ENCODE results near the gene SERPINE1. TPM values are rescaled to one million over a fixed set of nuclear protein-coding genes. Genes with fewer than 3 reads are reported as not detected.
"Not testable (repeated sequence)": the region's sequence is repeated elsewhere in the genome, so short reads cannot be mapped to it uniquely, and the experiment has no call there.

The SERPINE1 gene
- total RNA-seq = not detected

- peak; percentile 9 for DNase-seq
Measured at GRCh38 chr7:101126651-101127459, at the start of gene SERPINE1. TSS of gene SERPINE1 (plus strand) at chr7:101127104. CDS start at chr7:101128394, 1,290 bp downstream.

GRCh38 chr7:101077303-101078086 is 49.4 kb upstream of the SERPINE1 start:
- DNase-seq = peak; percentile 77

DNA sequence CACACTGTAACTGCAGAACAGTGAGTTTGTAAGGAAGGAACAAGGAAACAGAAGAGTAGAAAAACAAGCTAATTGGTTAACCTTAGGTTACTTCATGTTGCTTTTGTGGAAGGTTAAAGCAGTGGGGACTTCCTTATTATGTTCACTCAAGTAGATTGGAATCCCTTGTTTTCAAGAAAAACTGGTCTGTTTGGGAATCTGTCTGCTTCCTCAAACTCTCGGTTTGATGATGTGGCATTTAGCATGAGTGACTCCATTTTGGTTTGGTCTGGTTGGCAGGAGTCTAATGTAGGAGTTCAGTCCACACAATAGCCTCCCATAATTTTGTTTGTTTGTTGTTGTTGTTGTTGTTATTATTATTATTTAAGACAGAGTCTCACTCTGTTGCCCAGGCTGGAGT is 45.5 kb upstream of the SERPINE1 start:
- DNase-seq = no peak

DNA sequence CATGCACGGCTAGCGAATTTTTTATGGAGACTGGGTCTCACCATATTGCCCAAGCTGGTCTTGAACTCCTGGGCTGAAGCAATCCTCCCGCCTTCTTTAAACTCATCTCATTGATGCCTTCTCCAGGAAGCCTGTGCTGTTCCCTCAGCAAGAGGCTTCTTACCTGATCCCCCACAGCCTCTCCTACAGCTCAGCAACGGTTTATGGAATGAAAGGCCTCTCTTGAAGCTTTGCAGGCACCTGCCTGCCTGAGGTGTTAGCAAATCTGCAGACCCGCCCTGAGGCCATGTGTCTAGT is 42.1 kb upstream of the SERPINE1 start:
- DNase-seq = no peak

DNA sequence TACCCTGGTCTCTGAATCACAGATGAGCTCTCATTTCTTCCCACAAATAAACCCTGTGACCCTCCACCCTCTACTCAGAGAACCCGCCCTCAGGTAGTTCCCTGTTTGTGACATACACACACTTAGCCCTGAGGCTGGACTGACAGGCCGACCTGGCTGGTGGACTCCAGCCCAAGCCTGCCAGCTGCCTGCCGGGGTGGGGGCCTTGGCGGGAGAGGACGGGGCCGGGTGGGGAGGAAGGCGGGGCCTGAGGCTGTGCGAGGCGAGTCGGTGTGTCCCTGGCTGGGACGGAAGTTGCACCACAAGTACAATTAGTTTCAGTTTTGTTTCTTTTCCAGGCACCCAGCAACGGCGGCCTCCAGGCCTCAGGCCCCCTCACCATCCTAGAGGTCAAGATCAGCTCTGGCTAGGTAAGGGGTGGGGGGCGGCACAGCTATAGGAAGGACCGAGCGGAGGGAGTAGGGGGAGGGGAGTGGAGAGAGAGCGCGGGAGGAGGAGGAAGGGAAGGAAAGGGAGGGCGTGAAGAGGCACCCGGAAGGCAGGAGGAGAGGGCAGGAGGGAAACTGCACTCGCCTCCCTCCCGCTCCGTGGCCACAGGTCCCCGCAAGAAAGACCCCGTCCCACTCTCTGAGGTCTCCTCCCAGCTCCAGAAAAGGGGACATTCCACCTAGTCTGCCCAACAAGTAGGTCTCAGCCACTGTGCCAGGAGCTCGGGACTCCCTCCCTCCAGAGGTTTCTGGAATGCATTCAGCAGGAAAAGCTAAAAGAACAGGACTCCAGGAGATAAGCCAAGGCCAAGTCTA is 41.5 kb upstream of the SERPINE1 start, which contains the start of gene TRIM56:
Gene TRIM56 (plus strand): TSS at position 320 of the 803 bp plus-strand sequence. CDS start 1,832 bp downstream, outside the sequence.
- DNase-seq = peak; percentile 61

- DNase-seq = no peak
Measured at GRCh38 chr7:101087334-101088068, 39.4 kb upstream of the SERPINE1 start.

- no peak for DNase-seq
Measured at GRCh38 chr7:101088069-101088425, 38.9 kb upstream of the SERPINE1 start.

GRCh38 chr7:101088858-101089529 is 37.9 kb upstream of the SERPINE1 start:
- no peak for DNase-seq

- no peak for DNase-seq
Measured at GRCh38 chr7:101089876-101090275, 37.0 kb upstream of the SERPINE1 start.

- DNase-seq = not testable (repeated sequence)
Measured at GRCh38 chr7:101092266-101092905, 34.5 kb upstream of the SERPINE1 start.

- no peak for DNase-seq
Measured at GRCh38 chr7:101093906-101094305, 33.0 kb upstream of the SERPINE1 start.

DNA sequence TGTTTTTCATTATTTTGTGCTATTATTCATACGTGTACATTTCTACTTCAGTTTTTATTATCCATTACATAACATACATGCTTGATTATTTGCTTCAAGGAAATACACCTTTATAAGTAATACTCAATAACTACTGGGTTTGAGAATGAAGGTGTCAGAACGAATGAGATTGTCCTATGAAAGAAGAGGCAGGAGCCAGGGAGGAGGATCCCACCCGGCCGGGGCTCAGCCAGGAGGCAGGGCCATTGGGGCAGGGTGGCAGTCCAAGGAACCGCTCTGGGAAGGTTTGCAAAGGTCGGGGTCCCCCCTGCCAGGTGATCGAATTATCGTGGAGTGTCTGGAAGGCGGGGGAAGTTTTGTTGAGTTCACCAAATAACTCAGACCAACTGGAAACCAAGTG is 32.5 kb upstream of the SERPINE1 start:
- no peak for DNase-seq

DNA sequence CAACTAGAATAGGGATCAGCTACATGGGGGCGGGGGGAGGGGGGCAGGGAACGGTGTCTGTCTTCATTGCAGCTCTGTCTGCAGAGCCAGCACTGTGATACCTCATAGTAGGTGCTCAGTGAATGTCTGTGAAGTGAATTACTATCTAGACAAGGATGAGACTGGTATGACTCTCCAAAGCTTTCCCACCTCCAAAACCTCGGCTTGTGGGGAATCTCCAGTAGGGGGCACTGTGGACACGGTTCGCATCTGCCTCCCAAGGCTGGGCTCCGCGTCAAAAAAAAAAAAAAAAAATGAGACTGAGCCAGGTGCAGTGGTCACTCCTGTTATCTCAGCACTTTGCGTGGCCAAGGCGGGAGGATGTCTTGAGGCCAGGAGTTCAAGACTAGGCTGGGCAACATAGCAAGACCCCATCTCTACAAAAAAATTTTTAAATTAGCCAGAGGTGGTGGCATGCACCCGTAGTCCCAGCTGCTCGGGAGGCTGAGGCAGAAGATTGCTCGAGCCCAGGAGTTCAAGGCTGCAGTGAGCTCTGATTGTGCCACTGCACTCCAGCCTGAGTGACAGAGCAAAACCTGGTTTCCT is 32.0 kb upstream of the SERPINE1 start:
- DNase-seq = no peak

GRCh38 chr7:101096331-101096956 is 30.5 kb upstream of the SERPINE1 start:
- DNase-seq = no peak

DNA sequence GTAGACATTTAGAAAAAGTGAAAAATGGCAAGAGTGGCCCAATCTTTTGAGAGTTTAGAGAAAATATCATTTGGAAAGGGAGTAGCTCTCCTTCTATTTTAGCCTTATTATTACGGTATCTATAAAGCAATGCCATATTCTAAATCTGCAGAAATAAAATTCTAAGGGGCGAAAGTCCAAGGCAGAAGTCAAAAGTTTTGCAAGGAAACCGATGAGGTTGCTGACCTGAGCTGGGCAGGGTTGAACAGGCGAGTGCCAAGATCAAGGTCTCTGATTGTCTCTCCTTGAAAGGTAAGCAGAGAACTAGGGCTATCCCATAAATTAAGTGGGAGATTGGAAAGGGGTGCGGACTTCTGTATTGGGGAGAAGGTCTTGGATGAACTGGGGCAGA is 30.0 kb upstream of the SERPINE1 start:
- no peak for DNase-seq

DNA sequence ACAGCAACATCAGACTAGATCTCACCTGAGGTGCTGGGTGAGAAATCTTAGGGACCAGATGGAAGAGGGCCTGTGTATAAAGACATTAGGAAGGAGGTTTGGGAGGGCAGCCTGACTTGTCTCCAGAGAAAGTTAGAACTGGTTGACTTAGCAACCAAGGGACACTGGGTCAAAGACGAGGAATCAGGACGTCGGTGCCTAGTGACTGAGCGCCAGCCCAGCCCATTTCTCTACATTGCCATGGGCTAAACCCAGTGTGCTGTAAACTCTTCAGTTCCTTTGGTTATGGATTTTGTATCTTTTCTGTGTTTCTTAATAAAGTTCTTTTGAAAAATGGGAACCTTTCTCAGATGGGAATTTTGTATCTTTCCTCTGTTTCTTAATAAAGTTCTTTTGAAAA is 29.3 kb upstream of the SERPINE1 start:
- DNase-seq = no peak

GRCh38 chr7:101099969-101100781 is 26.7 kb upstream of the SERPINE1 start:
- no peak for DNase-seq

DNA sequence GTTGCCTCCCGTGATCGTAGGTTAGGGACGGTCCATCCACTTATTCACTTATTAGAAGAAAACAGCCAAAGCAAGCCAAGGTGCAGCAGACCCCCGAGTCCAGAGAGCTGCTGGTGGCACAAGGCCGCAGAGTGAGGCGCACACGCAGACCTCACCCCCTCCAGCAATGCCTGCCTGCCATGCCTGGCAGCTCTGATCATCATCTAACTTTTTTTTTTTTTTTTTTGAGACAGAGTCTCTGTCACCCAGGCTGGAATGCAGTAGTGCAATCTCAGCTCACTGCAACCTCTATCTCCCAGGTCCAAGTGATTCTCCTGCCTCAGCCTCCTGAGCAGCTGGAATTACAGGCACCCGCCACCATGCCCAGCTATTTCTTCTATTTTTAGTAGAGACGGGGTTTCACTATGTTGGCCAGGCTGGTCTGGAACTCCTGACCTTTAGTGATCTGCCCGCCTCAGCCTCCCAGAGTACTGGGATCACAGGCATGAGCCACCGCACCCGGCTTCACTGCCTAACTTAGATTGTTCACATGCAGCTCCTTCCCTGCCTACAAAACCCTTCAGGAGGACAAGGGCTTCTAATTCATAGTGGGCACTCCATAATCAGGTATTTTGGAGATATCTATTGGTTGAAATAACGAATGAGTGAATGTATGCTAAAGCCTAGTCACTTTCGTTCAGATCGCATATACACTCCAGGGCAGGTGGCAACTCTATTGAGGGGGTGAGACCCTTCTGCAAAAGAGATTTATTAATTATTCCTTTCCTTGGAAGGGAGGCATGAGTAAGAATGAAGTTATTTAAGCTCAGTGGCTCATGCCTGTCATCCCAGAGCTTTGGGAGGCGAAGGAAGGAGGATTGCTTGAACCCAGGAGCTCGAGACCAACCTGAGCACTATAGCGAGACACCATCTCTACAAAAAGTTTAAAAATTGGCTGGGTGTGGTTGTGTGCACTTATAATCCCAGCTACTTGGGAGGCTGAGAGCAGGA is 25.8 kb upstream of the SERPINE1 start:
- no peak for DNase-seq
